GM12801 (cell line): ENCODE data around the gene TTLL11.

Experiments used
- TF ChIP-seq, protein P1 (sequence below): IDR thresholded peaks from one replicate; pipeline ENCODE4 v1.5.1; 2011; ENCODE audit warnings: control low read depth; ENCODE audit not compliant: insufficient read length; ENCODE audit errors: extremely low read depth

Gene TTLL11

DNA sequence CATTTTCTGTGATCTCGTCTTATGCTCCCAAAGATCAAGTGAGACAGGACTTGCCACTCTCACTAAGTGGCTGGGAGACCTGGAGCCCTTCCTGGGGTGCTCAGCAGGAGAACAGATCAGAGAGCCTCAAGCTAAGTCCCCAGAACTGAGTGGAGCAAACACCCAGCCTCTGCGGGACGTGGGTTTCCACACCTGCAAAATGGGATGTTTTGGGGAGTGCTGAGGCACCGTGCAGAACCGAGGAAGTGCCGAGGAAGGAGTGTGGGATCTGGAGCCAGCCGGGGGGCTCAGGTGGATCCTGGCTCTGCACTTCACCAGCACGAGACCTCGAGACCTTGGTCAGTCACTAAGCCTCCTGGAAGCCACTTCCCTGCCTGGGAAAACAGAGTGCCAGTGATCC is 275.6 kb downstream of the TTLL11 start:
- TF ChIP-seq, protein P1, sequence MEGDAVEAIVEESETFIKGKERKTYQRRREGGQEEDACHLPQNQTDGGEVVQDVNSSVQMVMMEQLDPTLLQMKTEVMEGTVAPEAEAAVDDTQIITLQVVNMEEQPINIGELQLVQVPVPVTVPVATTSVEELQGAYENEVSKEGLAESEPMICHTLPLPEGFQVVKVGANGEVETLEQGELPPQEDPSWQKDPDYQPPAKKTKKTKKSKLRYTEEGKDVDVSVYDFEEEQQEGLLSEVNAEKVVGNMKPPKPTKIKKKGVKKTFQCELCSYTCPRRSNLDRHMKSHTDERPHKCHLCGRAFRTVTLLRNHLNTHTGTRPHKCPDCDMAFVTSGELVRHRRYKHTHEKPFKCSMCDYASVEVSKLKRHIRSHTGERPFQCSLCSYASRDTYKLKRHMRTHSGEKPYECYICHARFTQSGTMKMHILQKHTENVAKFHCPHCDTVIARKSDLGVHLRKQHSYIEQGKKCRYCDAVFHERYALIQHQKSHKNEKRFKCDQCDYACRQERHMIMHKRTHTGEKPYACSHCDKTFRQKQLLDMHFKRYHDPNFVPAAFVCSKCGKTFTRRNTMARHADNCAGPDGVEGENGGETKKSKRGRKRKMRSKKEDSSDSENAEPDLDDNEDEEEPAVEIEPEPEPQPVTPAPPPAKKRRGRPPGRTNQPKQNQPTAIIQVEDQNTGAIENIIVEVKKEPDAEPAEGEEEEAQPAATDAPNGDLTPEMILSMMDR = no peak

DNA sequence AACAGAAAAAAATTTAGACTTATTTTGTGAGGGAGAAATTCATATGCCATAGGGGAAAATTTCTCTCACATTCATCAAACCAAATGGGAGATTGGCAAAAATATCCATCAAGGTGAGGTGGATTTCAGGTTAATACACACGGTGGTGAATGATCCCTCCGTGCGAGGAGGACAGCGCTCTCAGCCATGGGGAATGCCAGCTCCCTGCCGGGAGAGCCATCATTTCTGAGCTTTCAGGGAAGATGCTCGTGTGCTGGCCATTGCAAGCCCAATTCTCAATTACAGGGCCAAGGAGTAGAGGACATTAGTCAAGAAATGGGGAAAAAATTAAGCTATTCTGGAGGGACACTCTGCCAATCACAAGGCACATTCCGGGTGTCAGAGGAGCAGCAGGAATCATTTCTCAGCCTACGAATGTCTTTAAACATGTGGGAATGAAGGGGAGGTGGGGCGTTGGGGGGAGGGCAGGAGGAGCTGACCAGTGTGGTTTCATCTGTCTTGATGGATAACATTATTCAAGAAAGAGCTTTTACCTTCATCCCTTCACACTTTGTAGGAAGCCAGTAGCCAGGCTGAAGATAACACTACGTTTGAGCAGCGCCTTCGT is 276.2 kb downstream of the TTLL11 start:
- TF ChIP-seq, protein P1 = no peak

DNA sequence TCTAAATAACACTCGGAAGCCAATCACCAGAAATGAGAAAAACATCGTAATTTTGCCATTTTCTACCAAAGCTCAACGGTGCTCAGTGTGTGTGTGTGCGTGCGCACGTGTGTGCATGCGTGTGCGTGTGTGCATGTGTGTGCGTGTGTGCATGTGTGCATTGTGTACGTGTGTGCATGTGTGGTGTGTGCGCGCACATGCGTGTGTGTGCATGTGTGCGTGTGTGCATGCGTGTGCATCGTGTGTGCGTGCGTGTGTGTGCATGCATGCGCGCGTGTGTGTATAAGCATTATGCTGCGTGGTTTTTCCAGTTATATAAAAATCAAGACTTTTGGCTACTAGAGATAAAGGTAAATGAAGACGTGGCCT is 276.7 kb downstream of the TTLL11 start:
- TF ChIP-seq, protein P1 = no peak

DNA sequence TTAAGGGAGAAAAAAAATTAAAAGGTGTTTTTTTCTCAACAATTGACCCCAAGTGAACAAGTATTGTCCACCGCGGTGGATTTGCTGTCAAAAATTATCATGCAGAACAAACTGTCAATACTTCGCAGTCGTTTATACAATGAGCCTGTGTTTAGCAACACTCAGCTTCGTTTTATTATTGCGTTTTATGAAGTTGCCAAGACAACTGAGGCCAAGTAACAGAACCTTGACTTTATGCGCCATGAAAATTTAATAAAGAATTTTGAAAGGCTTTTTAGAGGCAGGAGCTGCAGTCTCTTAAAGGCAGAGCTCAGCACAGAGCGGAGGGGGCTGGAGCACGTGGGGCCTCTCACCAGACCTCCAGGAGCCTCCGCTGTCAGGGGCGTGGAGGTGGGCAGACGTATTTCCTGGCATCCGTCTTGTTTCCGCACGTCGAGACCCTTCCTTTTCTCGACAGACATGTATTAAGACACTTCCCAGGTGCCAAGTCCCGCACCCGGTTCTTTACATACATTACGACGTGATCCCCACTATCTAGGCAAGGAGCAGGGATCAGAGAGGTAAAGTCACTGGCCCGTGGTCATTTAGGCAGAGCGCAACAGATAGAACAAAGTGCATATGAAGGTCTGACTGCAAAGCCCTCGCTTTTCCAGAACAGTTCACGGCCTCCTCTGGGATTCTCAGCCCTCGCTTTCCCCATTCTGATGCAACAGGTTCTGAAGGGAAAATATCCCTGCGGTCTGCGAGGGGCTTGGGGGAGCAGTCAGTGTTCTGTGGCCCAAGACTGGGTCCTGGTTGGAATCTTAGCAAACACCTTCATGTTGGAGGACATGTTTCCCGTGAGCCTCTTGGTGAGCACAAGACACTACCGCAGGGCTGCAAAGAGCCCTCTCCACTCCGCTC is 277.3 kb downstream of the TTLL11 start:
- TF ChIP-seq, protein P1 = no peak

DNA sequence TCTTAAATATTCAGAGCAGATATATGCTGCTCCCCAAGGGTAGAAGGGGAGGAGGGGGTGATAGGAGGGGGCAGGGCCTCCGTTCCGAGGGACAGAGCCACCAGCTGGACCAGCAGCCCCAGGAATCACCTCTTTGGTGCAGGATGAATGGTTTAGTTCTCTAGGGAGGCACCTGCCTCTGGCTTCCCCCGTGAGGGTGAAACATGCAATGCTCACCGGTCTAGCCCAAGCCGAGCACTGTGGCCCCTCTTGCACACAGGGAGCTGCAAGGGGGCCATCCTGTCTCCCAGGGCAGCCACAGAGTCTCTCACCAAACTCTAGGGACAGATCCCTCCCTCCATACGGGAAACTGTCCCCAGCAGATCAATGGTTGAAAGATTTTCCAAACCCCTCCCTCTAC is 278.0 kb downstream of the TTLL11 start:
- TF ChIP-seq, protein P1 = no peak

DNA sequence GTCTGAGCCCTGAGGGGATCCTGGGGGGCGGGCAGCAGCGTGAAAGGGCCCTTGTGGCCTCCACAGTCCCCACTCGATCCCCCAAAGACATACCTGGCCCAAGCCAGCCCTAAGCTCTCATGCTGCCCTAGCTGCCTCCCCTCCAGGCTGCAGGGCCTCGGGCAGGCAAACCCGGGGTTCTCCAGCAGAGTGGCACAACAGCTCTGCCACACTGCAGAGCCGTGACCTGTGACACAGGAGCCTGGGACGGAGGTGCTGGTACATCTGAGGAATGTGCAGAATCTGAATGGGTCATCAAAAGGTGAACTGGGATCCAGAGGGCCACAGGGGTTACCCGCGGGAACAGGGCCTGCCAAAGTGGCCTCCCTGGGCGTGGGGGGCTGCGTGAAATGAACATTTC is 278.5 kb downstream of the TTLL11 start:
- TF ChIP-seq, protein P1 = no peak

DNA sequence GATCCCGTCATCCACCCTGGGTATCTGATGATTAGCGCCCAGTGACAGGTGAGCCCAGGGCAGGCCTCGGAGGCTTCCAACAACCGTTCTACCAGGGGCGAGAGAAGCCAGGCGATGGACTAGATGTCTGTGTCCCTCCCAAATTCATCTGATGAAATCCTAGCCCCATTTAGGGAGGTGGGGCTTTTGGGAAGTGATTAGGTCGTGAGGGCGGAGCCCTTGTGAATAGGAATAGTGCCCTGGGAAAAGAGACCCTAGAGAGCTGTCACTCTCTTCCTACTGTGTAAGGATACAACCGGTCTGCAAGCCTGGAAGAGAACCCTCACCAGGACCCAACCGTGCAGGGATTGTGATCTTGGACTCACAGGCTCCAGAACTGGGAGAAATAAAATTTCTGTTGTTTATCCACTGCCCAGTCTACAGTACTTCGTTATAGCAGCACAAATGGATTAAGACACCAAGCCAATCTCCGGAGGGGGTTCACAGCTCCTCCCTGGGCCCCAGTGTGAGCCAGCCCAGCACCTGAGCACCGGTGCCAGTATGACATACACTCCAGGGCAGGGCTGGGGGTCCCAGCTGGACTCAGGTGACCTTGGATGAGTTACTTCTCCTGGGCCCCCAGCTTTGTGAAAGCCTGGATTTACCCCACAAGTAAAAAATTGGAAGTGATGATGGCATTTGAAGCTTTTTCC is 279.4 kb downstream of the TTLL11 start:
- TF ChIP-seq, protein P1 = no peak
